Mononuclear cell (primary cell): ENCODE measurements around the gene NKAIN2. TPM values are rescaled to one million over a fixed set of nuclear protein-coding genes. Genes with fewer than 3 reads are reported as not detected.

Experiments
- H3K27me3 ChIP-seq: 2 replicates; pipeline ENCODE4 v1.6.0; 2011; ENCODE audit warnings: low read length, control low read depth; ENCODE audit not compliant: insufficient read depth
- H3K4me1 ChIP-seq: 2 replicates; pipeline ENCODE4 v1.5.1; 2011; ENCODE audit warnings: mild to moderate bottlenecking, low read length, control low read depth; ENCODE audit not compliant: insufficient read depth
- H3K4me3 ChIP-seq: 2 replicates; pipeline ENCODE4 v1.5.1; 2011; ENCODE audit warnings: mild to moderate bottlenecking, low read length, moderate library complexity
- H3K9me3 ChIP-seq: 2 replicates; pipeline ENCODE4 v1.5.1; 2011; ENCODE audit warnings: low read depth, mild to moderate bottlenecking, control low read depth, low read length
- total RNA-seq: library from RNA; depleted of rRNA; stranded (reverse); fragments of >200 nt; gene quantifications from one replicate; pipeline ENCODE4 v1.2.3, GENCODE V29; 2012

NKAIN2 gene
- total RNA-seq, 1 donor: not detected

- Histone ChIP-seq H3K4me3 (no peak overlapping the region), H3K4me1 (peaks cover 11% of the 10 kb centered on the region), H3K9me3 (no peaks in the 10 kb centered on the region), H3K27me3 (peaks cover 42% of the 10 kb centered on the region)
These were observed 1.3 kb upstream of the NKAIN2 start for GRCh38 chr6:123802351-123802696.

- Histone ChIP-seq H3K4me1 (peaks cover 11% of the 10 kb centered on the region), H3K4me3 (peak overlapping the region; percentile 9), H3K9me3 (no peaks in the 10 kb centered on the region), H3K27me3 (peaks cover 42% of the 10 kb centered on the region)
These were observed 765 bp upstream of the NKAIN2 start for GRCh38 chr6:123802697-123803503.

- peaks cover 11% of the 10 kb centered on the region for H3K4me1 ChIP-seq
- peaks cover 42% of the 10 kb centered on the region for H3K27me3 ChIP-seq
- no peaks in the 10 kb centered on the region for H3K9me3 ChIP-seq
- H3K4me3 ChIP-seq: no peak overlapping the region
These were observed 535 bp downstream of the NKAIN2 start for GRCh38 chr6:123804014-123804786.

- H3K4me1 ChIP-seq: peaks cover 11% of the 10 kb centered on the region
- H3K9me3 ChIP-seq: no peaks in the 10 kb centered on the region
- peaks cover 42% of the 10 kb centered on the region for H3K27me3 ChIP-seq
- H3K4me3 ChIP-seq: no peak overlapping the region
These were observed 1.3 kb downstream of the NKAIN2 start for GRCh38 chr6:123804787-123805540.

- Histone ChIP-seq H3K9me3 (no peaks in the 10 kb centered on the region), H3K27me3 (peaks cover 42% of the 10 kb centered on the region), H3K4me3 (no peak overlapping the region), H3K4me1 (peaks cover 11% of the 10 kb centered on the region)
These were observed 2.3 kb downstream of the NKAIN2 start for GRCh38 chr6:123805921-123806320.

- no peak overlapping the region for H3K4me3 ChIP-seq
- peaks cover 42% of the 10 kb centered on the region for H3K27me3 ChIP-seq
- peaks cover 11% of the 10 kb centered on the region for H3K4me1 ChIP-seq
- no peaks in the 10 kb centered on the region for H3K9me3 ChIP-seq
These were observed 2.9 kb downstream of the NKAIN2 start for GRCh38 chr6:123806561-123806960.

GRCh38 chr6:123808556-123808955 is 4.9 kb downstream of the NKAIN2 start:
- peaks cover 4% of the 10 kb centered on the region for H3K4me1 ChIP-seq
- H3K27me3 ChIP-seq: peaks cover 31% of the 10 kb centered on the region
- H3K9me3 ChIP-seq: no peaks in the 10 kb centered on the region
- no peak overlapping the region for H3K4me3 ChIP-seq

- no peaks in the 10 kb centered on the region for H3K4me1 ChIP-seq
- no peaks in the 10 kb centered on the region for H3K9me3 ChIP-seq
- H3K27me3 ChIP-seq: peaks cover 17% of the 10 kb centered on the region
- no peak overlapping the region for H3K4me3 ChIP-seq
These were observed 6.5 kb downstream of the NKAIN2 start for GRCh38 chr6:123810214-123810613.

- Histone ChIP-seq H3K27me3 (peaks cover 10% of the 10 kb centered on the region), H3K4me3 (no peak overlapping the region), H3K4me1 (no peaks in the 10 kb centered on the region), H3K9me3 (no peaks in the 10 kb centered on the region)
These were observed 7.3 kb downstream of the NKAIN2 start for GRCh38 chr6:123810948-123811347.

- H3K4me3 ChIP-seq: no peak overlapping the region
- H3K27me3 ChIP-seq: peaks cover 6% of the 10 kb centered on the region
- no peaks in the 10 kb centered on the region for H3K9me3 ChIP-seq
- H3K4me1 ChIP-seq: no peaks in the 10 kb centered on the region
These were observed 7.7 kb downstream of the NKAIN2 start for GRCh38 chr6:123811378-123811777.

GRCh38 chr6:123812621-123813020 is 9.0 kb downstream of the NKAIN2 start:
- H3K27me3 ChIP-seq: no peaks in the 10 kb centered on the region
- no peak overlapping the region for H3K4me3 ChIP-seq
- H3K4me1 ChIP-seq: no peaks in the 10 kb centered on the region
- H3K9me3 ChIP-seq: no peaks in the 10 kb centered on the region

GRCh38 chr6:123821112-123821511 is 17.4 kb downstream of the NKAIN2 start:
- H3K4me3 ChIP-seq: no peak overlapping the region
- no peaks in the 10 kb centered on the region for H3K9me3 ChIP-seq
- H3K4me1 ChIP-seq: no peaks in the 10 kb centered on the region
- H3K27me3 ChIP-seq: no peaks in the 10 kb centered on the region

GRCh38 chr6:123829302-123829953 is 25.8 kb downstream of the NKAIN2 start:
- H3K4me3 ChIP-seq: no peak overlapping the region
- no peaks in the 10 kb centered on the region for H3K9me3 ChIP-seq
- no peaks in the 10 kb centered on the region for H3K27me3 ChIP-seq
- H3K4me1 ChIP-seq: no peaks in the 10 kb centered on the region

GRCh38 chr6:123830120-123830519 is 26.5 kb downstream of the NKAIN2 start:
- Histone ChIP-seq H3K9me3 (no peaks in the 10 kb centered on the region), H3K4me1 (no peaks in the 10 kb centered on the region), H3K27me3 (no peaks in the 10 kb centered on the region), H3K4me3 (no peak overlapping the region)
